ENCODE data around the gene ZNF627.

ZNF627 gene

DNA sequence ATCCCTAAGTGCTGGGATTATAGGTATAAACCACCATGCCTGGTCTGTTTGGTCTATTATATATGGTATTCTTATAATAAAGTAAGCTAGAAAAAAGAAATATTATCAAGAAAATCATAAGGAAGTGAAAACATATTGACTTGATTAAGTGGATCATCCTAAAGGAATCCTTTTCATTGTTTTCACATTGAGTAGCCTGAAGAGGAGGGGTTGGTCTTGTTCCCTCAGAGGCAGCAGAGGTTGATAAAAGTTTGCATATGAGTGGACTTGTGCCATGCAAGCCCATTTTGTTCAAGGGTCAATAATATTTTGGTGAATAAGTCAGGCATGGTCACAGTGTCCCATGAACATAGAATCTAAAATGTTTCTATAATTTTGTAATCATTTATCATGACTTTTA, 52.7 kb downstream of the ZNF627 start:
- TF ChIP-seq GATA2 (IDR thresholded peaks at IDR 0.05; ENCODE audit: low read depth, low read length) (no peak), GATA3 (IDR thresholded peaks at IDR 0.05; ENCODE audit: low read depth, low read length) (no peak)

DNA sequence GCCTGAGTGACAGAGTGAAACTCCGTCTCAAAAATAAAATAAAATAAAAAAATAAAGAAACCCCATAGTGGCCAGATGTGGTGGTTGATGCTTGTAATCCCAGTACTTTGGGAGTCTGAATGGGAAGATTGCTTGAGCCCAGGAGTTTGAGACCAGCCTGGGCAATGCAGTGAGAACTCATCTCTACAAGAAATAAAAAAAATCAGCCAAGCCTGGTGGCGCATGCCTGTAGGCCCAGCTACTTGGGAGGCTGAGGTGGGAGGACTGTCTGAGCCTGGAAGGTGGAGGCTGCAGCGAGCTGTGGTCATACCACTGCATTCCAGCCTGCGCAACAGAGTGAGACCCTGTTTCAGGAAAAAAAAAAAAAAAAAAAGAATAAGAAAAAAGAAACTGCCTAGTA, 53.8 kb downstream of the ZNF627 start:
- TF ChIP-seq GATA3 (IDR thresholded peaks at IDR 0.05; ENCODE audit: low read depth, low read length) = no peak
- TF ChIP-seq GATA2 (IDR thresholded peaks at IDR 0.05; ENCODE audit: low read depth, low read length) = no peak

DNA sequence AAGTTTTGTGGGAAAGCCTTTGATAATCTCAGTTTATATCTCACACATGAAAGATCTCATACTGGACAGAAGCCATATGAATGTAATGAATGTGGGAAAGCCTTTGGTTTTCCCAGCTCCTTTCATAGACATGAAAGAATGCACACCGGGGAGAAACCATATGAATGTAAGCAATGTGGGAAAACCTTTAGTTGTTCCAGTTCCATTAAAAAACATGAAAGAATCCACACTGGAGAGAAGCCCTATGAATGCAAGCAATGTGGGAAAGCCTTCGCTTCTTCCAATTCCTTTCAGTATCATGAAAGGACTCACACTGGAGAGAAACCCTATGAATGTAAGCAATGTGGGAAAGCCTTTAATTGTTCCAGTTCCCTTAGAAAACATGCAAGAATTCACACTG, 54.8 kb downstream of the ZNF627 start:
- TF ChIP-seq GATA3 (IDR thresholded peaks at IDR 0.05; ENCODE audit: low read depth, low read length) (no peak), GATA2 (IDR thresholded peaks at IDR 0.05; ENCODE audit: low read depth, low read length) (no peak)

DNA sequence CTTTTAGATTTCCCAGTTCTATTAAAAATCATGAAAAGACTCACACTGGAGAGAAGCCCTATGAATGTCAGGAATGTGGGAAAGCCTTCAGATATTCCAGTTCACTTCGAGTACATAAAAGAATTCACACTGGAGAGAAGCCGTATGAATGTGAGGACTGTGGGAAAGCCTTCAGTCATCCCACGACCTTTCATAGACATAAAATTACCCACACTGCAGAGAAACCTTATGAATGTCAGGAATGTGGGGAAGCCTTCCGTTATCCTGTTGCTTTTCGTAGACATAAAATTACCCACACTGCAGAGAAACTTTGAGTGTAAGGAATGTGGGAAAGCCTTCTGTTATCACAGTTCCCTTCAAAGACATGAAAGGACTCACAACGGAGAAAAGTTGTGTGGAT, 55.2 kb downstream of the ZNF627 start:
- TF ChIP-seq GATA3 (IDR thresholded peaks at IDR 0.05; ENCODE audit: low read depth, low read length) (no peak), GATA2 (IDR thresholded peaks at IDR 0.05; ENCODE audit: low read depth, low read length) (no peak)

DNA sequence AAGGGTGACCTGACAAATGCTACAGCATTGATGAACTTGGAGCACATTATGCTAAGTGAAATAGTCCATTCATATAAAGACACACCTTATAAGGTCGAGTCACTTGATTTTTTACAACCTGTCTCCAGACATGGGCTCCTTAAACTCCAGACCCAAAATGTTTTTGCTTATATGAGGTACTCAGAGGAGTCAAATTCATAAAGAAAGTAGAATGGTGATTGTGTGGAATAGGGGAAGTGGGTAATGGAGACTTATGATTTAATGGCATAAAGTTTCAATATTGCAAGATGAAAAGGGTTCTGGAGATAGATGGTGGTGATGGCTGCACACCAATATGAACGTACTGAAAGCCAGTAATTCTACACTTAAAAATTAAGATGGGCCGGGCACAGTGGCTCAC, 59.3 kb downstream of the ZNF627 start:
- no peak for TF ChIP-seq GATA2 (IDR thresholded peaks at IDR 0.05; ENCODE audit: low read depth, low read length)
- no peak for TF ChIP-seq GATA3 (IDR thresholded peaks at IDR 0.05; ENCODE audit: low read depth, low read length)

DNA sequence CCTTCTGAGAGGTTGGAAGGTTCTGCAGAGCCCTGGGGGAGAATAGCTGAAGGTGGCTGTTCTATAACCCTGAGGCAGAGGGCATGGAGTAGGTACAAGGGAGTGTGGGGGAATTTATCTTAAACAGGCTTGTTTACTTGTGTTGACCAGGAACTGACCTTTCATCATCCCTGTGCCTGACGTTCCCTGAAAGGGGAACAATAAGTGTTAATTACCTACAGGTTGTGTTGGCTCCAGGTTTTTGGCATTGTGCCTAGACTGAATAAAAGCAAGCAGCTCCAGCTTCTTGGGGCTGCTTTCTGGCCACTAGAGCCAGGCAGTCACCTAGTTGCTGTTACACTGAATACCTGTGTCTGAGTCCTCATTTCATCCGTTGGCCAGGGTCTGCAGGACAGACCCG, 60.0 kb downstream of the ZNF627 start:
- no peak for TF ChIP-seq GATA2 (IDR thresholded peaks at IDR 0.05; ENCODE audit: low read depth, low read length)
- TF ChIP-seq GATA3 (IDR thresholded peaks at IDR 0.05; ENCODE audit: low read depth, low read length) = no peak

DNA sequence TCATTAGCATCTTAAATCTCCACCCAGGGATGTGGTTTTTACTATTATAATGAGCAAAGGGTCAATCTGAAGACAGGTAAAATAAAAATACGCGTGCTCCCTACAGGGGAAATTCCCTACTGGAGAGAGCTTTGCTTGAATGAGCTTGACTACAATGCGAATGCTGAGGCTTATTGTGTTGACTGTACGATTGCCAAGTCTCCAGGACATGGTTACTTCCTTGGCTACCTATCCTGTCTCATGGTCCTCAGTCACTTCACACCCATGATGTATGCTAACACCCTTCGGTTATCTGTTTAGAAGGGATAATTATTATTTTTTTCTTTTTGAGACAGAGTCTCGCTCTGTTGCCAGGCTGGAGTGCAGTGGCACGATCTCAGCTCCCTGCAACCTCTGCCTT, 61.7 kb downstream of the ZNF627 start:
- TF ChIP-seq GATA3 (IDR thresholded peaks at IDR 0.05; ENCODE audit: low read depth, low read length) (no peak), GATA2 (IDR thresholded peaks at IDR 0.05; ENCODE audit: low read depth, low read length) (no peak)

DNA sequence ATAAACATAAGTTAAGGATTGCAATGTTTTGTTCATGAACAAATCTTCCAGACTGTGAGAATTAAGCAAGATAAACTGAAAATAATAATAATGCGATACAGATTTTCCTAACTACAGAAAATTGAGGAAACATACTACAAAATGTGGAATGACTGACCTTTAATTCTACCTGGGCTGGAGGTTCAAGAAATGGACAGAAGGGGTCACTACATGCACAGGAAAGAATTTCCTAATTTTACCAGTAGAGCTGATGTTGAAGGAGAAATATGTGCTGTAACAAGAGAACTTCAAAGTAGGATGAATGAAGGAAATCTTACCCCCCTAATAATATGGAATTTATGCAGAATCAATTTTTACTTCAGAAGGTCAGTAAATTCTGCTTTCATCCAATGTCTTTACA, 62.3 kb downstream of the ZNF627 start:
- TF ChIP-seq GATA2 (IDR thresholded peaks at IDR 0.05; ENCODE audit: low read depth, low read length) = no peak
- no peak for TF ChIP-seq GATA3 (IDR thresholded peaks at IDR 0.05; ENCODE audit: low read depth, low read length)

DNA sequence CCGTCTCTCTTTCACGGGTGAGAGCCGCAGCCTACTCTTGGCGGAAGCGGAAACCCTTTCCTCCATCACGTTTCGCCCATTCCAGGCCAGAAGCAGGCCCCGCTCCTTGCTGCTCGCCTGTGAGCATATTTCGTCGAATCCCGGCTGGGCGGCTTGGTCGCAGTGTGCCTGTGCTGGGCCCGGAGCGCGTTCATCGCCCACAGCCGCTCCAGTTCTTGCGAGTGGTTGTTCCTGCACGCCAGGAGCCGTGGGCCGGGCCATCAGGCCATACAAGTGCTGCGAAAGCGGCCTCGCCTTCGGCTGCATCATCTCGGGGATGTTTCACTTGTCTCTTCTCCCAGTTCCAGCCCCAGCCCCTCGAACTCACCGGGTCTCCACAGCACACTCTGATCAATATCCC, 65.0 kb downstream of the ZNF627 start:
- TF ChIP-seq GATA3 (IDR thresholded peaks at IDR 0.05; ENCODE audit: low read depth, low read length) = no peak
- no peak for TF ChIP-seq GATA2 (IDR thresholded peaks at IDR 0.05; ENCODE audit: low read depth, low read length)

DNA sequence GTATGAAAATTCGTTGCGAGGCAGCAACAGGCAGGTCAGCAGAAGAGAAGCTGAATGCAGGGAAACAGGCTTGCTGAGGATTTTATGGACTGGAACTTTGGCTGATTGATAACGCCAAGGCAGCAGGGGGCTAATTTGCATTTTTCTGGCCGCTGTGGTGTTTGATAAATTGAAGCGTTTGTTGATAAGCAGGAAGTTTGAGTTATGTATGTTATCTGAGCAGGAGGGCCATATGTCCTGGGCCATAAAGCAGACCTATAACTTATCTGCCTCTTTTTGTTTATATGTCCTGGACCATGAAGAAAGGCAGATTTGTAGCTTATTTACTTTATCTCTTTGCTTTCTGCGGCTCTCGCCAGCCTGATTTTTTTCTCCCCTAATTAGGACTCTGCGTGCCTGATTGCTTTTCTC, 65.9 kb downstream of the ZNF627 start:
- TF ChIP-seq GATA2 (IDR thresholded peaks at IDR 0.05; ENCODE audit: low read depth, low read length) = no peak
- no peak for TF ChIP-seq GATA3 (IDR thresholded peaks at IDR 0.05; ENCODE audit: low read depth, low read length)
